Pancreas (tissue), 10 donors: ENCODE results near the gene F12. TPM values are rescaled to one million over a fixed set of nuclear protein-coding genes. Genes with fewer than 3 reads are reported as not detected.

Experiments used
- ATAC-seq, 4 donors: fragments of 200-7000 bp; cut with Tn5 transposase; one replicate each; pipeline versions ENCODE4 v1.8.0 to v1.9.1; 2020; ENCODE audit warnings: mild to moderate bottlenecking in 4 of 4, moderate library complexity in 4 of 4
- DNase-seq, 6 donors: peaks; one replicate each; pipeline ENCODE4 v3.0.0-alpha.2; 2020
- FAIRE-seq: peaks from 2 replicates; lab custom pipeline; 2012; peaks lifted over from hg19 to GRCh38; lab: Jason Lieb, UNC
- H3K27ac ChIP-seq, 4 donors: fragments of 200-600 bp; sonication (generic); 1 replicate in 3 of 4; 2 replicates in 1 of 4; pipeline versions ENCODE4 v1.5.0 to v1.8.0; 2020
- H3K27me3 ChIP-seq, 4 donors: fragments of 200-600 bp; one replicate each; pipeline ENCODE4 v1.8.0; 2021
- H3K36me3 ChIP-seq, 3 donors: fragments of 200-600 bp; sonication (generic) in 1 of 3; one replicate each; pipeline versions ENCODE4 v1.5.0 to v1.8.0; 2020 to 2021
- H3K4me1 ChIP-seq, 3 donors: fragments of 200-600 bp; one replicate each; pipeline ENCODE4 v1.8.0; 2021
- H3K4me3 ChIP-seq, 4 donors: fragments of 200-600 bp; sonication (generic) in 2 of 4; one replicate each; pipeline versions ENCODE4 v1.5.0 to v1.8.0; 2020 to 2021
- H3K9me3 ChIP-seq, 4 donors: fragments of 200-600 bp; one replicate each; pipeline ENCODE4 v1.8.0; 2021
- CTCF ChIP-seq, 4 donors: fragments of 200-600 bp; sonication (generic) in 3 of 4; IDR thresholded peaks; one replicate each; pipeline versions ENCODE4 v1.5.0 to v1.8.0; 2021; ENCODE audit warnings: antibody characterized with exemption in 4 of 4
- WGBS, 2 donors: extraction: QIAGEN DNeasy Blood & Tissue Kit; methylation state at CpG; one replicate each; pipeline ENCODE4 v1.1.7; 2013; 5-methylcytosine and 5-hydroxymethylcytosine counted together
- intact Hi-C, 3 donors: fragments of 100-400 bp; cut with DNase I; formaldehyde crosslinking; loops; one replicate each; pipeline versions ENCODE4 v1.11.1 to v1.14.2; 2022
- polyA plus RNA-seq, 2 donors: library from polyadenylated mRNA; stranded (reverse); fragments of 200-250 nt; gene quantifications; one replicate each; pipeline ENCODE4 v1.2.3, GENCODE V29; 2013
- total RNA-seq, 6 donors: library from RNA; stranded (reverse); fragmentation: NEBNext Ultra II Directional in 4 of 6; extraction: Animal tissue kit (Norgen Biotek cat#: 25700) in 4 of 6; gene quantifications; one replicate each; pipeline versions ENCODE4 v1.2.1 to v1.2.4, GENCODE V29; 2021 to 2023
- donor health status: healthy with polysubstance abuse.
- donor health status: DM: no; HTN: no; CAD: no; lungs with moderate emphysema.
- donor health status: DM: no; HTN: no; CAD: no.
- donor health status: control.
- donor health status: control.
- donor health status: Bipolar disorder and iron deficiency.
- donor health status: DM: yes; HTN: yes; CAD: no.
- donor health status: DM: no; HTN: no; CAD: no.
- donor health status: DM: no; HTN: no; CAD: no.
- donor health status: DM: yes; HTN: yes; CAD: no.

The F12 gene
- total and polyA plus RNA-seq, 8 donors = 0.83 to 2.6 (median 1.8) TPM

DNA sequence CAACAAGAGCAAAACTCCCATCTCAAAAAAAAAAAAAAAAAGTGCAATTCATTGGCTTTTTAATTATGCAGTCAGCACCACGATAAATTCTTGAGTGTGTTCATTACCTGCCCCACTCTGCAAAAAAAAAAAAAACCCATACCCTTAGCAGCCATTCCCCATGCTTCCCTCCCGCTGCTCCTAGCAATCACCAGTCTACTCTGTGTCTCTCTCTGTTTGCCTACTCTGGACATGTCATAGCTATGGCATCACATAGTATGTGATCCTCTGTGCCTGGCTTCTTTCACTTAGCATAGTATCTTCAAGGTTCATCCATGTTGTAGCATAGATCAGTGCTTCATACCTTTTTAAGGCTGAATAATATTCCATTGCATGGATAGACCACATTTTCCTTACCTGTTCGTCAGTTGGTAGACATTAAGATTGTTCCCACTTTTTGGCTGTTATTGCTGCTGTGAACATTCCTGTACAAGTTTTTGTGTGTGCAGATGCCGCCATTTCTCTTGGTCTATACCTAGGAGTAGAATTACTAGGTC lies 30.2 kb upstream of the F12 start:
- peaks cover 0 to 9% (median 0%) of the 10 kb centered on the region in 3 donors for H3K36me3 ChIP-seq
- H3K9me3 ChIP-seq = no peaks in the 10 kb centered on the region
- H3K4me3 ChIP-seq = no peak overlapping the region
- no peaks in the 10 kb centered on the region for H3K27me3 ChIP-seq
- ATAC-seq = no peak
- no peaks in the 10 kb centered on the region for H3K4me1 ChIP-seq
- 98% methylated on average over 4 of the region's 4 CpGs for WGBS, 2 donors
- H3K27ac ChIP-seq = no peak overlapping the region
- no peak for TF ChIP-seq CTCF (IDR thresholded peaks at IDR 0.05)
- no peak for FAIRE-seq
- DNase-seq = no peak
- intact Hi-C loops = no loop called here

DNA sequence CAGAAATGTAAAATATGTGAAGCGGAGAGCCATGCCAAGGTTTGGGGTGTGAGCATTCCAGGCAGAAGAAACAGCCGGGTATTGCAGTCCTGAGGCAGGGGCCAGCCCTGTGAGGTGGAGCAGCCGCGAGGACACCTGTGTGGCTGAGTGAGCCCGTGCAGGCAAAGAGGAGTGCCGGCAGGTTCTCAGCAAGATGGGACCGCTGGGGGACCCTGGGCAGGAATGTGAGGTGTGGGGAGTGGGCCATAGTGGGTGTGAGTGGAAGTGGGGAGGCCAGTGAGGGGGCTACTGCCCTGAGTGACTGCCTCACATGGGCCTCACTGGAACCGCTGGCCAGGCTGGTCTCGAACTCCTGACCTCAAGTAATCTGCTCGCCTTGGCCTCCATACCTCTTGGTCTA lies 29.1 kb upstream of the F12 start:
- peak in 3 of 6 donors; percentile 15 to 45 (median 36) for DNase-seq
- Histone ChIP-seq H3K27ac (no peak overlapping the region), H3K36me3 (peaks cover 0 to 20% (median 4%) of the 10 kb centered on the region in 3 donors), H3K27me3 (no peaks in the 10 kb centered on the region), H3K9me3 (no peaks in the 10 kb centered on the region), H3K4me1 (no peaks in the 10 kb centered on the region), H3K4me3 (no peak overlapping the region)
- no peak for ATAC-seq
- 95% methylated on average over 10 of the region's 10 CpGs for WGBS, 2 donors
- no peak for TF ChIP-seq CTCF (IDR thresholded peaks at IDR 0.05)
- intact Hi-C loops = no loop called here
- FAIRE-seq = no peak

DNA sequence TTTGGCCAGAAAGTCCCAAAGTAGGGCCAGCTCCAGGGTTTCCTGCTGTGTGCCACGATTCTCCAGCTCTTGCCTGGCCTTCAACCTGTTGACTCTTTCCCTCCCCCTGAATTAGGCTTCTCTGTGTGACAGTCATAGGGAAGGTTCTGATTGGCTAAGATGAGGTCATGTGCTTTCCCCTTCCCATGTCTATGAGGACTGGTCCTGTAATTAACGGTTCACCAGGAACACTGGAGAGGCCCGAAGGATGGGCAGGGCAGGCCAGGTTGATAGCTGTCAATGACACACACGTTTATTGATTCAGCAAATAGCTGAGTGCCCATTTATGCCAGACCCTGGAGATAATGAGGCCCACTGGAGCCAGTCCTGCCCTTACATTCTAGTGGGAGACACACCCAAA lies 28.3 kb upstream of the F12 start:
- Histone ChIP-seq H3K4me1 (no peaks in the 10 kb centered on the region), H3K27ac (no peak overlapping the region), H3K36me3 (peaks cover under 1 to 28% (median 9%) of the 10 kb centered on the region in 3 donors), H3K4me3 (no peak overlapping the region), H3K27me3 (no peaks in the 10 kb centered on the region), H3K9me3 (no peaks in the 10 kb centered on the region)
- WGBS, 2 donors = 67 to 68% methylated on average over 4 of the region's 4 CpGs
- intact Hi-C loops = no loop called here
- no peak for ATAC-seq
- no peak for DNase-seq
- TF ChIP-seq CTCF (IDR thresholded peaks at IDR 0.05) = no peak
- FAIRE-seq = no peak

- Histone ChIP-seq H3K36me3 (peaks cover 2 to 33% (median 9%) of the 10 kb centered on the region in 3 donors), H3K4me1 (no peaks in the 10 kb centered on the region)
- no peak for FAIRE-seq
Observed at GRCh38 chr5:177435847-177436536, 26.6 kb upstream of the F12 start.

More at GRCh38 chr5:177435847-177436536, 26.6 kb upstream of the F12 start:
- H3K27me3 ChIP-seq = no peaks in the 10 kb centered on the region
- DNase-seq (peak in 3 of 6 donors; percentile 13 to 65 (median 38)), ATAC-seq (no peak)
- intact Hi-C loops = no loop called here
- no peak overlapping the region for H3K4me3 ChIP-seq
- H3K27ac ChIP-seq = no peak overlapping the region
- H3K9me3 ChIP-seq = no peaks in the 10 kb centered on the region
- 94 to 95% methylated on average over 37 of the region's 37 CpGs for WGBS, 2 donors
- no peak for TF ChIP-seq CTCF (IDR thresholded peaks at IDR 0.05)
